CD4-positive, CD25-positive, alpha-beta regulatory T cell (primary cell): ENCODE measurements around the gene SLC7A1. TPM values are rescaled to one million over a fixed set of nuclear protein-coding genes. Genes with fewer than 3 reads are reported as not detected.

Experiments used
- ATAC-seq, 2 donors: fragments of 150-1000 bp; cut with Tn5 transposase; one replicate each; pipeline ENCODE4 v1.10.0; 2021; ENCODE audit warnings: low read depth in 2 of 2, moderate number of reproducible peaks in 2 of 2, moderate library complexity in 1 of 2
- DNase-seq, 3 donors: peaks; one replicate each; pipeline versions ENCODE4 v3.0.0 to v3.0.0-alpha.2; 2012 to 2022; ENCODE audit warnings: mixed read lengths in 1 of 3
- H3K27ac ChIP-seq: one replicate; pipeline ENCODE4 v1.7.0; 2013; ENCODE audit warnings: mild to moderate bottlenecking, low read length; ENCODE audit not compliant: insufficient read depth, poor library complexity, severe bottlenecking
- H3K27me3 ChIP-seq: one replicate; pipeline ENCODE4 v1.7.0; 2013; ENCODE audit warnings: low read length; ENCODE audit not compliant: control insufficient read depth, insufficient read depth
- H3K36me3 ChIP-seq: one replicate; pipeline ENCODE4 v1.7.0; 2013; ENCODE audit warnings: mild to moderate bottlenecking, low read length, moderate library complexity; ENCODE audit not compliant: control insufficient read depth, insufficient read depth
- H3K4me1 ChIP-seq: 2 replicates; pipeline ENCODE4 v1.7.0; 2013; ENCODE audit warnings: mild to moderate bottlenecking, low read length; ENCODE audit not compliant: insufficient read depth, control insufficient read depth, poor library complexity, severe bottlenecking
- H3K4me3 ChIP-seq: one replicate; pipeline ENCODE4 v1.7.0; 2013; ENCODE audit warnings: low read depth, mild to moderate bottlenecking, low read length, moderate library complexity
- H3K9me3 ChIP-seq, 2 experiments: 1 replicate in 1 of 2; 2 replicates in 1 of 2; pipeline ENCODE4 v1.7.0; 2013; ENCODE audit warnings: low read length in 2 of 2, mild to moderate bottlenecking in 1 of 2, moderate library complexity in 1 of 2; ENCODE audit not compliant: control insufficient read depth in 2 of 2
- H3K27ac Mint-ChIP-seq, 3 donors: one replicate each; pipeline ENCODE4 v1.8.0; 2020 to 2022; ENCODE audit warnings: mild to moderate bottlenecking in 3 of 3, mixed read lengths in 3 of 3, moderate library complexity in 2 of 3
- H3K27me3 Mint-ChIP-seq: one replicate; pipeline ENCODE4 v1.8.0; 2022; ENCODE audit warnings: mild to moderate bottlenecking, mixed read lengths
- H3K36me3 Mint-ChIP-seq: one replicate; pipeline ENCODE4 v1.8.0; 2020; ENCODE audit warnings: mixed read lengths
- H3K4me1 Mint-ChIP-seq, 4 donors: one replicate each; pipeline ENCODE4 v1.8.0; 2020 to 2022; ENCODE audit warnings: mixed read lengths in 4 of 4, mild to moderate bottlenecking in 1 of 4
- H3K4me3 Mint-ChIP-seq, 4 donors: one replicate each; pipeline ENCODE4 v1.8.0; 2020 to 2022; ENCODE audit warnings: mild to moderate bottlenecking in 4 of 4, mixed read lengths in 4 of 4, moderate library complexity in 3 of 4
- H3K9me3 Mint-ChIP-seq, 7 donors: one replicate each; pipeline ENCODE4 v1.8.0; 2020 to 2022; ENCODE audit warnings: mixed read lengths in 7 of 7, mild to moderate bottlenecking in 3 of 7, moderate library complexity in 2 of 7
- polyA plus RNA-seq, 4 donors: library from polyadenylated mRNA; unstranded; fragments of 300-500 nt; fragmentation: Illumina TruSeq; gene quantifications; one replicate each; pipeline ENCODE4 v1.2.3, GENCODE V29; 2021
- total RNA-seq: library from RNA; stranded (reverse); gene quantifications from one replicate; pipeline ENCODE4 v1.2.3, GENCODE V29; 2022

The SLC7A1 gene
- total and polyA plus RNA-seq, 5 donors from 2014 or later: 3.6 to 29.9 (median 5.2) TPM

GRCh38 chr13:29575098-29575497 lies 20.4 kb downstream of the SLC7A1 start:
- DNase-seq: no peak
- Mint-ChIP-seq H3K4me3 (no peak overlapping the region), H3K36me3 (peaks cover 9% of the 10 kb centered on the region), H3K27me3 (no peaks in the 10 kb centered on the region), H3K27ac (peak overlapping the region in 2 of 3 donors; percentile 25 to 33), H3K9me3 (peaks cover 0 to 2% (median 0%) of the 10 kb centered on the region in 7 donors), H3K4me1 (peaks cover 5 to 78% (median 37%) of the 10 kb centered on the region in 4 donors)
- Histone ChIP-seq H3K4me3 (no peak overlapping the region), H3K27ac (no peak overlapping the region), H3K27me3 (no peaks in the 10 kb centered on the region), H3K9me3 (no peaks in the 10 kb centered on the region), H3K4me1 (no peaks in the 10 kb centered on the region), H3K36me3 (no peaks in the 10 kb centered on the region)
- ATAC-seq: no peak

GRCh38 chr13:29573190-29573589 lies 22.3 kb downstream of the SLC7A1 start:
- no peak overlapping the region for H3K4me3 ChIP-seq
- H3K36me3 ChIP-seq: no peaks in the 10 kb centered on the region
- H3K27me3 ChIP-seq: no peaks in the 10 kb centered on the region
- ATAC-seq (no peak), DNase-seq (no peak)
- no peaks in the 10 kb centered on the region for H3K9me3 ChIP-seq
- Mint-ChIP-seq H3K36me3 (peaks cover 4% of the 10 kb centered on the region), H3K27me3 (no peaks in the 10 kb centered on the region), H3K4me1 (peaks cover 11 to 82% (median 34%) of the 10 kb centered on the region in 4 donors), H3K27ac (peak overlapping the region in 2 of 3 donors; percentile 79 to 87), H3K9me3 (peaks cover 0 to 2% (median 0%) of the 10 kb centered on the region in 7 donors), H3K4me3 (no peak overlapping the region)
- H3K4me1 ChIP-seq: no peaks in the 10 kb centered on the region
- H3K27ac ChIP-seq: no peak overlapping the region

GRCh38 chr13:29572575-29572974 lies 22.9 kb downstream of the SLC7A1 start:
- H3K9me3 ChIP-seq: no peaks in the 10 kb centered on the region
- H3K27ac ChIP-seq: no peak overlapping the region
- Mint-ChIP-seq H3K4me1 (peaks cover 14 to 80% (median 35%) of the 10 kb centered on the region in 4 donors), H3K27me3 (no peaks in the 10 kb centered on the region), H3K9me3 (peaks cover 0 to 2% (median 0%) of the 10 kb centered on the region in 7 donors), H3K27ac (peak overlapping the region in 1 of 3 donors; percentile 56), H3K36me3 (peaks cover 4% of the 10 kb centered on the region), H3K4me3 (no peak overlapping the region)
- DNase-seq (no peak), ATAC-seq (no peak)
- H3K36me3 ChIP-seq: no peaks in the 10 kb centered on the region
- H3K27me3 ChIP-seq: no peaks in the 10 kb centered on the region
- H3K4me1 ChIP-seq: no peaks in the 10 kb centered on the region
- no peak overlapping the region for H3K4me3 ChIP-seq

GRCh38 chr13:29571876-29572570 lies 23.5 kb downstream of the SLC7A1 start:
- no peaks in the 10 kb centered on the region for H3K9me3 ChIP-seq
- H3K4me3 ChIP-seq: no peak overlapping the region
- peaks cover 4% of the 10 kb centered on the region for H3K36me3 Mint-ChIP-seq
- DNase-seq (no peak), ATAC-seq (no peak)
- H3K9me3 Mint-ChIP-seq: peaks cover 0 to 2% (median 0%) of the 10 kb centered on the region in 7 donors
- H3K27ac Mint-ChIP-seq: peak overlapping the region in 1 of 3 donors; percentile 56
- H3K27ac ChIP-seq: no peak overlapping the region
- H3K27me3 Mint-ChIP-seq: no peaks in the 10 kb centered on the region
- H3K4me3 Mint-ChIP-seq: peak overlapping the region in 1 of 4 donors; percentile 38
- no peaks in the 10 kb centered on the region for H3K4me1 ChIP-seq
- H3K27me3 ChIP-seq: no peaks in the 10 kb centered on the region
- peaks cover 14 to 81% (median 35%) of the 10 kb centered on the region in 4 donors for H3K4me1 Mint-ChIP-seq
- no peaks in the 10 kb centered on the region for H3K36me3 ChIP-seq

- Histone ChIP-seq H3K27ac (no peak overlapping the region), H3K4me3 (no peak overlapping the region), H3K9me3 (no peaks in the 10 kb centered on the region), H3K36me3 (no peaks in the 10 kb centered on the region), H3K4me1 (no peaks in the 10 kb centered on the region), H3K27me3 (no peaks in the 10 kb centered on the region)
- DNase-seq (no peak), ATAC-seq (no peak)
- peaks cover 16 to 75% (median 39%) of the 10 kb centered on the region in 4 donors for H3K4me1 Mint-ChIP-seq
- peak overlapping the region in 2 of 3 donors; percentile 36 to 88 for H3K27ac Mint-ChIP-seq
- H3K27me3 Mint-ChIP-seq: no peaks in the 10 kb centered on the region
- H3K36me3 Mint-ChIP-seq: peaks cover 4% of the 10 kb centered on the region
- H3K4me3 Mint-ChIP-seq: no peak overlapping the region
- H3K9me3 Mint-ChIP-seq: peaks cover 0 to 2% (median 0%) of the 10 kb centered on the region in 7 donors
Observed at GRCh38 chr13:29570051-29570654, 25.3 kb downstream of the SLC7A1 start.

- Mint-ChIP-seq H3K27me3 (no peaks in the 10 kb centered on the region), H3K36me3 (no peaks in the 10 kb centered on the region), H3K4me3 (no peak overlapping the region), H3K27ac (peak overlapping the region in 2 of 3 donors; percentile 44 to 88), H3K9me3 (peaks cover 0 to 2% (median 0%) of the 10 kb centered on the region in 7 donors), H3K4me1 (peaks cover 23 to 76% (median 40%) of the 10 kb centered on the region in 4 donors)
- no peaks in the 10 kb centered on the region for H3K27me3 ChIP-seq
- H3K9me3 ChIP-seq: no peaks in the 10 kb centered on the region
- H3K4me3 ChIP-seq: no peak overlapping the region
- no peaks in the 10 kb centered on the region for H3K36me3 ChIP-seq
- no peaks in the 10 kb centered on the region for H3K4me1 ChIP-seq
- no peak overlapping the region for H3K27ac ChIP-seq
- no peak for DNase-seq
- no peak for ATAC-seq
Observed at GRCh38 chr13:29569253-29570050, 26.0 kb downstream of the SLC7A1 start.

- peak overlapping the region in 2 of 3 donors; percentile 44 to 88 for H3K27ac Mint-ChIP-seq
Observed at GRCh38 chr13:29568731-29569130, 26.8 kb downstream of the SLC7A1 start.

More at GRCh38 chr13:29568731-29569130, 26.8 kb downstream of the SLC7A1 start:
- Histone ChIP-seq H3K4me1 (no peaks in the 10 kb centered on the region), H3K9me3 (no peaks in the 10 kb centered on the region), H3K27ac (no peak overlapping the region), H3K27me3 (no peaks in the 10 kb centered on the region), H3K4me3 (no peak overlapping the region), H3K36me3 (no peaks in the 10 kb centered on the region)
- H3K27me3 Mint-ChIP-seq: no peaks in the 10 kb centered on the region
- no peak overlapping the region for H3K4me3 Mint-ChIP-seq
- ATAC-seq: no peak
- no peak for DNase-seq
- H3K9me3 Mint-ChIP-seq: peaks cover 0 to 2% (median 0%) of the 10 kb centered on the region in 7 donors
- H3K36me3 Mint-ChIP-seq: no peaks in the 10 kb centered on the region
- peaks cover 27 to 76% (median 34%) of the 10 kb centered on the region in 4 donors for H3K4me1 Mint-ChIP-seq
